A549 (cell line): Measurements from ENCODE around the gene B3GAT1.

ENCODE experiments used
- CEBPB ChIP-seq, 2 experiments: fragments of >200 bp in 1 of 2; sonication (Bioruptor Twin) in 1 of 2; formaldehyde crosslinking in 1 of 2; IDR thresholded peaks; 2 replicates each; pipeline ENCODE4 v1.6.1; 2012 to 2016
- CHD2 ChIP-seq: fragments of 150-350 bp; IDR thresholded peaks from 2 replicates; pipeline ENCODE4 v1.6.1; 2014; ENCODE audit warnings: low read length; ENCODE audit not compliant: partially characterized antibody
- CHD4 ChIP-seq: fragments of 200-600 bp; sonication (generic); IDR thresholded peaks from 2 replicates; pipeline ENCODE4 v1.6.1; 2016; ENCODE audit warnings: antibody characterized with exemption, mild to moderate bottlenecking, borderline replicate concordance
- FOSB ChIP-seq: fragments of 250-450 bp; sonication (Bioruptor Pico); IDR thresholded peaks from 2 replicates; pipeline ENCODE4 v1.5.0; 2020; ENCODE audit warnings: mild to moderate bottlenecking, moderate library complexity
- JUN ChIP-seq, 2 experiments: fragments of >200 bp; sonication (Bioruptor Twin); formaldehyde crosslinking; IDR thresholded peaks; 2 replicates in 1 of 2; 3 replicates in 1 of 2; pipeline ENCODE4 v1.6.1; 2016 to 2017
- NFE2L2 ChIP-seq: fragments of 150-350 bp; conservative IDR thresholded peaks from 2 replicates; pipeline ENCODE4 v1.6.1; 2014; ENCODE audit warnings: low read length
- NPAS2 ChIP-seq: fragments of 250-450 bp; sonication (Bioruptor Pico); IDR thresholded peaks from 2 replicates; pipeline ENCODE4 v1.8.0; 2022; ENCODE audit warnings: mild to moderate bottlenecking, moderate library complexity, borderline replicate concordance
- POLR2A ChIP-seq: IDR thresholded peaks from 2 replicates; pipeline ENCODE4 v1.6.1; 2012; ENCODE audit warnings: mild to moderate bottlenecking, low read length
- RAD21 ChIP-seq, 2 experiments: fragments of >200 bp in 1 of 2; sonication (Bioruptor Twin) in 1 of 2; formaldehyde crosslinking in 1 of 2; IDR thresholded peaks in 1 of 2; conservative IDR thresholded peaks in 1 of 2; 2 replicates in 1 of 2; 3 replicates in 1 of 2; pipeline ENCODE4 v1.6.1; 2012 to 2018; ENCODE audit warnings: inconsistent platforms in 1 of 2
- SMC3 ChIP-seq: fragments of >200 bp; sonication (Bioruptor Twin); formaldehyde crosslinking; IDR thresholded peaks from 3 replicates; pipeline ENCODE4 v1.6.1; 2018; ENCODE audit warnings: inconsistent platforms
- SREBF2 ChIP-seq: fragments of 450-650 bp; IDR thresholded peaks from 2 replicates; pipeline ENCODE4 v1.6.1; 2014; ENCODE audit warnings: mild to moderate bottlenecking, moderate library complexity
- TF ChIP-seq, protein P1 (sequence below): IDR thresholded peaks from 2 replicates; pipeline ENCODE4 v1.6.1; 2012
- TF ChIP-seq, protein P2 (sequence below): fragments of >200 bp; sonication (Bioruptor Twin); formaldehyde crosslinking; IDR thresholded peaks from 3 replicates; pipeline ENCODE4 v1.5.1; 2016
- TF ChIP-seq, protein P3 (sequence below): fragments of 150-350 bp; IDR thresholded peaks from 2 replicates; pipeline ENCODE4 v1.6.1; 2014; ENCODE audit warnings: low read depth, mild to moderate bottlenecking, low read length

DNA sequence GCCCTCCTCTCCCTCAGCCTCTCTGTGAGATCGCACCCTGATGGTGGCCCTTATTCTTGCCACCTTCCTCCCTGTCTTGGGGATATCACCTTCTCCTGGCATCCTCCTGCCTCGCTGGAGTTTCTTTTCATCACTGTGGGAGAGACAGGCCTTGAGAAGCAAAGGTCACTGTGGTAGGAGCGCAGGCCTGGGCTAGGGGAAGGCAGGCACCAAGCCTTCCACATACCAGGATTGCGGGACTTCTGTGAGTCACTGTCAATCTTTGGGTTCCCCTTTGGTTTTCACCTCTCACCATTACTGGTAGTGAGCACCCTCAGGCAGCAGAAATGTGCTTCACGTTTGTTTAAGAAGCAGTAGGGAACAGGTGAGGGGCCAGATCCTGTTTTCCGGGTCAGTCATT, 31.2 kb upstream of the B3GAT1 start:
- TF ChIP-seq RAD21 (conservative IDR thresholded peaks at IDR 0.05 in 1 of 2, IDR thresholded peaks at IDR 0.05 in 1 of 2) (no peak), POLR2A (no peak), JUN (IDR thresholded peaks at IDR 0.05) (no peak), SMC3 (no peak), FOSB (CRISPR knock-in tag) (no peak), CEBPB (IDR thresholded peaks at IDR 0.05) (no peak), NFE2L2 (no peak), NPAS2 (CRISPR knock-in tag) (no peak), CHD2 (no peak), SREBF2 (no peak), CHD4 (no peak)
- TF ChIP-seq, protein P1, sequence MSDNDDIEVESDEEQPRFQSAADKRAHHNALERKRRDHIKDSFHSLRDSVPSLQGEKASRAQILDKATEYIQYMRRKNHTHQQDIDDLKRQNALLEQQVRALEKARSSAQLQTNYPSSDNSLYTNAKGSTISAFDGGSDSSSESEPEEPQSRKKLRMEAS: no peak
- TF ChIP-seq, protein P2, sequence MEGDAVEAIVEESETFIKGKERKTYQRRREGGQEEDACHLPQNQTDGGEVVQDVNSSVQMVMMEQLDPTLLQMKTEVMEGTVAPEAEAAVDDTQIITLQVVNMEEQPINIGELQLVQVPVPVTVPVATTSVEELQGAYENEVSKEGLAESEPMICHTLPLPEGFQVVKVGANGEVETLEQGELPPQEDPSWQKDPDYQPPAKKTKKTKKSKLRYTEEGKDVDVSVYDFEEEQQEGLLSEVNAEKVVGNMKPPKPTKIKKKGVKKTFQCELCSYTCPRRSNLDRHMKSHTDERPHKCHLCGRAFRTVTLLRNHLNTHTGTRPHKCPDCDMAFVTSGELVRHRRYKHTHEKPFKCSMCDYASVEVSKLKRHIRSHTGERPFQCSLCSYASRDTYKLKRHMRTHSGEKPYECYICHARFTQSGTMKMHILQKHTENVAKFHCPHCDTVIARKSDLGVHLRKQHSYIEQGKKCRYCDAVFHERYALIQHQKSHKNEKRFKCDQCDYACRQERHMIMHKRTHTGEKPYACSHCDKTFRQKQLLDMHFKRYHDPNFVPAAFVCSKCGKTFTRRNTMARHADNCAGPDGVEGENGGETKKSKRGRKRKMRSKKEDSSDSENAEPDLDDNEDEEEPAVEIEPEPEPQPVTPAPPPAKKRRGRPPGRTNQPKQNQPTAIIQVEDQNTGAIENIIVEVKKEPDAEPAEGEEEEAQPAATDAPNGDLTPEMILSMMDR: no peak
- TF ChIP-seq, protein P3, sequence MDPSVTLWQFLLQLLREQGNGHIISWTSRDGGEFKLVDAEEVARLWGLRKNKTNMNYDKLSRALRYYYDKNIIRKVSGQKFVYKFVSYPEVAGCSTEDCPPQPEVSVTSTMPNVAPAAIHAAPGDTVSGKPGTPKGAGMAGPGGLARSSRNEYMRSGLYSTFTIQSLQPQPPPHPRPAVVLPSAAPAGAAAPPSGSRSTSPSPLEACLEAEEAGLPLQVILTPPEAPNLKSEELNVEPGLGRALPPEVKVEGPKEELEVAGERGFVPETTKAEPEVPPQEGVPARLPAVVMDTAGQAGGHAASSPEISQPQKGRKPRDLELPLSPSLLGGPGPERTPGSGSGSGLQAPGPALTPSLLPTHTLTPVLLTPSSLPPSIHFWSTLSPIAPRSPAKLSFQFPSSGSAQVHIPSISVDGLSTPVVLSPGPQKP: no peak
